IMR-90 (cell line): Measurements from ENCODE around the gene MGAT5.

Source experiments
- CEBPB ChIP-seq: IDR thresholded peaks from 2 replicates; pipeline ENCODE4 v1.6.1; 2012; ENCODE audit warnings: low read depth, low read length, improper control_type of control experiment
- CTCF ChIP-seq: conservative IDR thresholded peaks from 2 replicates; pipeline ENCODE4 v1.5.1; 2012; ENCODE audit warnings: mild to moderate bottlenecking, low read depth, low read length, improper control_type of control experiment
- MXI1 ChIP-seq: IDR thresholded peaks from 2 replicates; pipeline ENCODE4 v1.6.1; 2012; ENCODE audit warnings: low read depth, mild to moderate bottlenecking, low read length, moderate library complexity, borderline replicate concordance
- POLR2A ChIP-seq: IDR thresholded peaks from 2 replicates; pipeline ENCODE4 v1.6.1; 2012; ENCODE audit warnings: mild to moderate bottlenecking, low read depth, low read length
- RAD21 ChIP-seq: IDR thresholded peaks from 2 replicates; pipeline ENCODE4 v1.6.1; 2012; ENCODE audit warnings: low read length, improper control_type of control experiment
- RCOR1 ChIP-seq: IDR thresholded peaks from 2 replicates; pipeline ENCODE4 v1.6.1; 2012; ENCODE audit warnings: mild to moderate bottlenecking, low read length, improper control_type of control experiment; ENCODE audit not compliant: insufficient replicate concordance
- RFX5 ChIP-seq: IDR thresholded peaks from 2 replicates; pipeline ENCODE4 v1.8.0; 2012; ENCODE audit warnings: low read depth, mild to moderate bottlenecking, low read length, moderate library complexity
- SMC3 ChIP-seq: fragments of 150-350 bp; IDR thresholded peaks from 2 replicates; pipeline ENCODE4 v1.6.1; 2016; ENCODE audit warnings: low read depth, mild to moderate bottlenecking, antibody characterized with exemption, low read length, moderate library complexity
- TF ChIP-seq, protein P1 (sequence below): fragments of 150-350 bp; IDR thresholded peaks from 2 replicates; pipeline ENCODE4 v1.6.1; 2017; ENCODE audit warnings: mild to moderate bottlenecking, antibody characterized with exemption, low read length, low read depth

- 0 out of 2 replicates have a peak, but pooled peaks have one; percentile 9 for TF ChIP-seq CTCF
- no peak for TF ChIP-seq POLR2A
- no peak for TF ChIP-seq RCOR1
- TF ChIP-seq SMC3: no peak
- no peak for TF ChIP-seq RAD21
- no peak for TF ChIP-seq MXI1
- no peak for TF ChIP-seq CEBPB
- TF ChIP-seq, protein P1, sequence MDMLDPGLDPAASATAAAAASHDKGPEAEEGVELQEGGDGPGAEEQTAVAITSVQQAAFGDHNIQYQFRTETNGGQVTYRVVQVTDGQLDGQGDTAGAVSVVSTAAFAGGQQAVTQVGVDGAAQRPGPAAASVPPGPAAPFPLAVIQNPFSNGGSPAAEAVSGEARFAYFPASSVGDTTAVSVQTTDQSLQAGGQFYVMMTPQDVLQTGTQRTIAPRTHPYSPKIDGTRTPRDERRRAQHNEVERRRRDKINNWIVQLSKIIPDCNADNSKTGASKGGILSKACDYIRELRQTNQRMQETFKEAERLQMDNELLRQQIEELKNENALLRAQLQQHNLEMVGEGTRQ: no peak
- no peak for TF ChIP-seq RFX5
These were observed 212.3 kb downstream of the MGAT5 start for GRCh38 chr2:134466141-134466540.
